OCI-LY1 (cell line): ENCODE results near the gene IFT27.

Source experiments
- CTCF ChIP-seq: fragments of 200-600 bp; sonication (generic), shearing (Covaris generic); IDR thresholded peaks from 2 replicates; pipeline ENCODE4 v1.5.1; 2017; ENCODE audit warnings: mild to moderate bottlenecking, antibody characterized with exemption, low read length, moderate library complexity, mixed read lengths
- EZH2 ChIP-seq: fragments of 200-600 bp; sonication (generic), shearing (Covaris generic); IDR thresholded peaks from 2 replicates; pipeline ENCODE4 v1.8.0; 2017; ENCODE audit warnings: borderline replicate concordance, mixed run types, mild to moderate bottlenecking, antibody characterized with exemption, low read length, moderate library complexity, mixed read lengths

GRCh38 chr22:36818010-36818642, 42.2 kb upstream of the IFT27 start:
- no peak for TF ChIP-seq CTCF
- no peak for TF ChIP-seq EZH2
